ENCODE data around the gene NEDD4L. TPM values are rescaled to one million over a fixed set of nuclear protein-coding genes. Genes with fewer than 3 reads are reported as not detected.

NEDD4L gene
- total RNA-seq, 1 experiment from 2014 or later = 42.9 TPM

- Histone ChIP-seq H3K27ac (ENCODE audit: low read length) (no peak overlapping the region), H3K4me1 (ENCODE audit: control insufficient read depth, insufficient read depth, low read length) (no peaks in the 10 kb centered on the region), H3K36me3 (ENCODE audit: control insufficient read depth, insufficient read depth, low read length) (no peaks in the 10 kb centered on the region), H3K27me3 (ENCODE audit: control insufficient read depth, insufficient read depth, low read length) (no peaks in the 10 kb centered on the region), H3K9me3 (ENCODE audit: control insufficient read depth, insufficient read depth, low read depth, low read length) (no peaks in the 10 kb centered on the region), H3K4me3 (ENCODE audit: low read depth in 2 of 2, low read length in 2 of 2) (no peak overlapping the region)
- in situ Hi-C loops (cut with HindIII; ENCODE audit: low pct_unique_long_range_greater_than_20kb, low sequenced_read_pairs) = no loop called here
- ATAC-seq (no peak), DNase-seq (ENCODE audit: low read depth, low spot score) (no peak)
- TF ChIP-seq REST (IDR thresholded peaks at IDR 0.05; ENCODE audit: insufficient read depth in 1 of 2, low read depth in 2 of 2, low read length in 1 of 2) = no peak
- TF ChIP-seq CTCF (IDR thresholded peaks at IDR 0.05) = no peak
- TF ChIP-seq POLR2AphosphoS5 (IDR thresholded peaks at IDR 0.05; ENCODE audit: low read depth, low read length) = no peak
- TF ChIP-seq SIN3A (IDR thresholded peaks at IDR 0.05; ENCODE audit: borderline replicate concordance, insufficient read depth, low read depth, low read length) = no peak
- TF ChIP-seq TCF7L2 (IDR thresholded peaks at IDR 0.05; ENCODE audit: low read depth, low read length) = no peak
- intact Hi-C loops (cut with micrococcal nuclease; ENCODE audit: unreplicated experiment) = no loop called here
- ChIA-PET POLR2A (no interaction called here), CTCF (interaction anchor here (0.7 kb wide), 1 partner anchor 89 kb away, joined by 4 read pairs; the partner anchor contains the start of gene NEDD4L)
- no TSS peak for BruUV-seq (replicated peaks)
Observed at GRCh38 chr18:58132595-58133261, 88.7 kb downstream of the NEDD4L start.

- Histone ChIP-seq H3K27ac (ENCODE audit: low read length) (no peak overlapping the region), H3K4me3 (ENCODE audit: low read depth in 2 of 2, low read length in 2 of 2) (no peak overlapping the region), H3K4me1 (ENCODE audit: control insufficient read depth, insufficient read depth, low read length) (no peaks in the 10 kb centered on the region), H3K27me3 (ENCODE audit: control insufficient read depth, insufficient read depth, low read length) (no peaks in the 10 kb centered on the region), H3K36me3 (ENCODE audit: control insufficient read depth, insufficient read depth, low read length) (no peaks in the 10 kb centered on the region), H3K9me3 (ENCODE audit: control insufficient read depth, insufficient read depth, low read depth, low read length) (no peaks in the 10 kb centered on the region)
- ChIA-PET CTCF (interaction anchor here (0.9 kb wide), 2 partner anchors 43 to 46 kb away, joined by 3 read pairs; no protein-coding TSS in a partner anchor), POLR2A (no interaction called here)
- DNase-seq (ENCODE audit: low read depth, low spot score) = no peak
- no peak for ATAC-seq
- no peak for TF ChIP-seq REST (IDR thresholded peaks at IDR 0.05; ENCODE audit: insufficient read depth in 1 of 2, low read depth in 2 of 2, low read length in 1 of 2)
- TF ChIP-seq POLR2AphosphoS5 (IDR thresholded peaks at IDR 0.05; ENCODE audit: low read depth, low read length) = no peak
- no peak for TF ChIP-seq TCF7L2 (IDR thresholded peaks at IDR 0.05; ENCODE audit: low read depth, low read length)
- no peak for TF ChIP-seq SIN3A (IDR thresholded peaks at IDR 0.05; ENCODE audit: borderline replicate concordance, insufficient read depth, low read depth, low read length)
- TF ChIP-seq CTCF (IDR thresholded peaks at IDR 0.05) = no peak
- in situ Hi-C loops (cut with HindIII; ENCODE audit: low pct_unique_long_range_greater_than_20kb, low sequenced_read_pairs) (no loop called here), intact Hi-C loops (cut with micrococcal nuclease; ENCODE audit: unreplicated experiment) (no loop called here)
- BruUV-seq (replicated peaks) = no TSS peak
Observed at GRCh38 chr18:58135183-58135641, 91.2 kb downstream of the NEDD4L start.
